ENCODE data around the gene MTARC2.

GRCh38 chr1:220757441-220757840, 9.3 kb downstream of the MTARC2 start:
- TF ChIP-seq, protein P1, sequence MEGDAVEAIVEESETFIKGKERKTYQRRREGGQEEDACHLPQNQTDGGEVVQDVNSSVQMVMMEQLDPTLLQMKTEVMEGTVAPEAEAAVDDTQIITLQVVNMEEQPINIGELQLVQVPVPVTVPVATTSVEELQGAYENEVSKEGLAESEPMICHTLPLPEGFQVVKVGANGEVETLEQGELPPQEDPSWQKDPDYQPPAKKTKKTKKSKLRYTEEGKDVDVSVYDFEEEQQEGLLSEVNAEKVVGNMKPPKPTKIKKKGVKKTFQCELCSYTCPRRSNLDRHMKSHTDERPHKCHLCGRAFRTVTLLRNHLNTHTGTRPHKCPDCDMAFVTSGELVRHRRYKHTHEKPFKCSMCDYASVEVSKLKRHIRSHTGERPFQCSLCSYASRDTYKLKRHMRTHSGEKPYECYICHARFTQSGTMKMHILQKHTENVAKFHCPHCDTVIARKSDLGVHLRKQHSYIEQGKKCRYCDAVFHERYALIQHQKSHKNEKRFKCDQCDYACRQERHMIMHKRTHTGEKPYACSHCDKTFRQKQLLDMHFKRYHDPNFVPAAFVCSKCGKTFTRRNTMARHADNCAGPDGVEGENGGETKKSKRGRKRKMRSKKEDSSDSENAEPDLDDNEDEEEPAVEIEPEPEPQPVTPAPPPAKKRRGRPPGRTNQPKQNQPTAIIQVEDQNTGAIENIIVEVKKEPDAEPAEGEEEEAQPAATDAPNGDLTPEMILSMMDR (conservative IDR thresholded peaks at IDR 0.05; ENCODE audit: low read depth, low read length) = no peak
- TF ChIP-seq EZH2 (IDR thresholded peaks at IDR 0.05; ENCODE audit: borderline replicate concordance, low read depth, low read length, poor library complexity, severe bottlenecking) = no peak
